ENCODE results near the gene PRDM16.

Gene PRDM16

DNA sequence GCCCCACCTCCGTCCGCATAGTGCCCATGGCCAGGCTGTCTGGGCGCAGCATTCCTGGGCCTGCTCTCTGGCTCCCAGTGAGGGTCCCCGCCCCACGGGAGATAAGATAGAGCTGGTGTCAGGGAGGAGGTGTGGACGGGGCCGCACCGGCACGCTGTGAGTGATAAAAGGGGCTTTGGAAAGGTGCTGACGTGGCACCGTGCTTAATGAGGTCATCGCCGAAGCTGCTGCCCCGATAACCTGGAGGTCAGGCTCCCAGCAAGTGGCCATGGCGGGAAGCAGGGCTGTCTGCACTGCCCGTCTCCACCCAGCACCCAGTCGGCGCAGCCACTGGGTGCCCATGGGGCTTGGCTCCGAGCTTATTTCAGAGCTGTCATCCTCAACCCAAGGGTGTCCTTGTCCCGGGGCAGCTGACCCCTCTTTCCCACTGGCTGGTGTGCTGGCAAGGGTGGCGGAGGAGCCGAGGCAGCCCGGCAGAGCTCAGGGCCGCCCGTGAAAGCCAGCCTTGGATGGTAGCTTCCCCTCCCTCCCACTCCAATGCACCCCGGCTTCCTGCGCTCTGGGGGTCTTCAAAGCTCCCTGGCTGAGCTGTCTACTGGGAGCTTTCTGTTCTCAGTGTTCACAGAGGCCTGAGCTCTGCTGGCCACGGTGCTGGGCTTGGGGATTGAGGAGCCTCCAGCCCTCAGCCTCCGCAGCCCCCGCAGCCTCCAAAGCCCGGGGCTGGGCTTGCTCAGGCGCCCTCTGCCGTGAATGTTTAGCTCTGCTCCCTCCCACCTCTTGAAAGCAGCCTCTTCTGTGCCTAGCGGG is 280.4 kb downstream of the PRDM16 start:
- DNase-seq, result no peak

DNA sequence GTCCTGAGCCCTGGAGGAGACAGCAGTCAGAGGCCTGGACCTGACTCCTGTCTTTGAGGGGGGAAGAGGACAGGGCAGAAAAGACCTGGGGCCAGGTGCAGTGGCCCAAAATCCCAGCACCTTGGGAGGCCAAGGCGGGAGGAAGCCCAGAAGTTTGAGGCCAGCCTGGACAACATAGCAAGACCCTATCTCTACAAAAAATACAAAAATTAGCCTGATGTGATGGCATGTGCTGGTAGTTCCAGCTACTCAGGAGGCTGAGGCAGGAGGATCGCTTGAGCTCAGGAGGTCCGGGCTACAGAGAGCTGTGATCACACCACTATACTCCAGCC is 280.9 kb downstream of the PRDM16 start:
- no peak for DNase-seq

DNA sequence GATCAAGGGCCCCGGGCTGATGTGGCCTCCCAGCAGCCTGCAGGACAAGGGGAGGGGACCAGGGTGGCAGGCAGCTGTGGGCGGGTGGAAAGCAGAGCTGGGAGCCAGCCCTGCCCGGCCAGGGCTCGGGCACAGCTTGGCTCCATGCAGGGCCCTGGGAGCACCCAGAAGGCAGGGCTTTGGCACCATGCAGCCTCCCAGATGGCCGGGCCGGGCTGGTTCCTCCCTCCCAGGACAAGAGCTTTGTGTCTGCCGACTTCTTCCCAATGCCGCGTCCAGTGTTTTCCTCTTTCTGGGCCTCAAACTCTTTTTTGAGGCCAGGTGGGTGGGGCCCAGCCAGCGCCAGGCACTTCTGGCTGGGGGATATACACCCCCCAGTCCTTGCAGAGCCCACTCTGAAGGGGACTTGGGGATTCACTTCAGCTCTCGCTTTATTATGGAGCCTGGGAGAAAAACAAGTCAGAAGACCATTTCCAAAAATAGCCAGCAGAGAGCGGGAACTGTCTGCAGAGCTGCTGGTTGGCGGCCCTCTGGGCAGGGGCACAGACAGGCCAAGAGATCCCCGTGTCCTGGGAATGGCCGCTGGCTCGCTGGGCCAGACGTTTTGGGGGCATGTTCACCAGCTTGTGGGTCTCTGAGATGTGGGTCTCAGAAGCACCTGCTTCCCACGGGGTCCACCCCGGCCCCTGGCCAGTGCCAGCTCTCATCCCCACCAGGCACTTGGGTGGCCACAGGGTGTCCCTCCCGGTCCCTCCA is 281.7 kb downstream of the PRDM16 start:
- no peak for DNase-seq

DNA sequence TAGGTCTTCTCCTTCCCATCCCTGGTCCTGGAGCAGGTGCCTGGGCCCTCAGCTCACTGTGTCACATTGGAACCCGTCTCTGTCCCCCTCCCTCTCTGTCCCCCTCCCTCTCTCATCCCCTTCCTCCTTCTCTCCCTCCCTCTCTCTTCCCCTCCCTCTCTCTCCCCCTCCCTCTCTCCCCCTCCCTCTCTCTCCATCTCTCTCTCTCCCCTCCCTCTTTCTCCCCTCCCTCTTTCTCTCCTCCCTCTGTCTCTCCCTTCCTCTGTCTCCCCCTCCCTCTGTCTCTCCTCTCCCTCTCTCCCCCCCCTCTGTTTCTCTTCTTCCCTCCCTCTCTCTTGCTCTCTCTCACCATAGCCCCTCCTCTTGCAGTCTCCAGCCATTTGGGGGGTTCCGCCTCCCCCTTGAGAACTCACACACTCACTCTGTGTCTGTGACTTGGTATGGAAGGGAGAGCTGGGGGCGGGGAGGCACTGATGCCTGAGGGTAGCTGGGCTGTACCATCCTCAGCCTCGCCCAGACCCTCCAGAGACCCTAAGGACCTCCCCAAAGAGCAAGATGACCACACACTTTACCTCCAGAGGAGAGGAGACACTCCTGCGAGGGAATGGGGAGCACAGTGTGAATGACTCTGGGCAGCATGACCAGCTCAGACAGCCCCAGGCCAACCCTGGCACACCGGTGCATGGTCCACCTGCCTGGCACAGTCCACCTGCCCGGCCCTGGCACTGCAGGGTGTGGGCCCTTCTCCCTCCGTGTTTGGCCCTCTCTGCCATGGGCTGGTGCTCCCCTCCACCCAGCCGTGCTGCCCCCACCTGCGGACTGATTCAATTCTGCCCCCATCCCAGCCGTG is 282.7 kb downstream of the PRDM16 start:
- DNase-seq, result no peak

DNA sequence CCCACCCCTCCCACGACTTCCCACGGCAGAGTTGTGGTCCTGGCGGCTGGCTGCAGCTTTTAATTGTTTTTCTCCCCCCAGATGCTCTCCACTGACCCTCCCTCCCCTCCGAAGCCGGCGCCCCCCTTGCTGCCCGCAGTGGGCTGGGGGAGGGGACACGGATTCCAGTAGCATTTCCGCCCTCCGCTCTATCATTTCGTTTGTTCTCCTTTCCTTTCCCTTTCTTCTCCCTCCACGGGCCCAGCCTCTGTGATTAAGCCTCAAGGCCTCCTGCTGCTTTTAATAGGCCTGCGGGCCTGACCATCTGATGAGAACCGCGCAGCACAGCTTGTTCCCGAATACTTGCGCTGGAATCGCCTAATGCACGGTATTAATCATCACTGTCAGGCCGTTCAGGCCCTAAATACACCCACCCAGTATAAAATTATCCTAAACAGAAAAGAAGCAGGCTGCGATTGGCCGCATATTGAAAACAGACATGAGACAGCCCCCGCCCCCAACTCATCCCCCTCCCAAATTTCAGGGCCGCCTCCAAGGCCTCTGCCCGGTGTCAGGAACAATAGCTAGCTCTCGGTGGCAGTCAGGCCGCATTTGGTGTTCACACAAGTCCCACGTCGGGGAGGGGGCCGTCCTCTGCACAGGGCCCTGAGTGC is 283.4 kb downstream of the PRDM16 start:
- no peak for DNase-seq

DNA sequence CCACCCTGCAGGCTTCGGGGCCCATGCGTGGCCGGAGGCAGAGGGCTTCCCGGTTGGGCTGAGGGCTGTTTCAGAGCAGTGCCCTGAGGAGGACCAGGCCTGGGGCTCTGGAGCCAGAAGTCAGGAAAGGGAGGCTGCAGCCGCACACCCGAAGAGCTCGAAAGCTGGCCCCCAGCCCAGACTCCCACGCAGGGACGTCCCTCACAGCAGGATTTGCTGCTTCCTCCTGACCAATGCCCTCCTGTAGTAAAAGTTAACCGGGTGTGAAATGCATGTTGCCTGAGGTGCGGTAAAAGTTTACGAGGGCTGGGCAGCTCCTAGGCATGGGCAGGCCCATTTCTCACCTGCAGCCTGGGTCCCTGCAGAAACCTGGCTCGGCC is 283.9 kb downstream of the PRDM16 start:
- no peak for DNase-seq

DNA sequence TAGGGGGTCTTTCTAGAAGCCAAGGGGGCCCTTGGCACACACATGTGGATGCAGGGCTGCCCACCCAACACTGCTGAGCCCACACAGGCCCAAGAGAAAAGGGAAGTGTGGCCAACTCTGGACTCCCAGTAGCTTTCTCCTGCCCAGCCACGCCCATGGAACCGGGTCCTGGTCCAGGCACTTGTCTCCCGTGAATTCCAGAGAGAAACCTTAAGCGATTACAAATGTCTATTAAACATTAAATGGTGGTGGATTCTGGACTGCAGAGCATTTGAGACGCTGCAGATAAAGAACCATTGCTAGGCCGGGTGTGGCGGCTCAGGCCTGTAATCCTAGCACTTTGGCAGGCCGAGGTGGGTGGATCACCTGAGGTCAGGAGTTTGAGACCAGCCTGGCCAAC is 284.9 kb downstream of the PRDM16 start:
- DNase-seq, result no peak

DNA sequence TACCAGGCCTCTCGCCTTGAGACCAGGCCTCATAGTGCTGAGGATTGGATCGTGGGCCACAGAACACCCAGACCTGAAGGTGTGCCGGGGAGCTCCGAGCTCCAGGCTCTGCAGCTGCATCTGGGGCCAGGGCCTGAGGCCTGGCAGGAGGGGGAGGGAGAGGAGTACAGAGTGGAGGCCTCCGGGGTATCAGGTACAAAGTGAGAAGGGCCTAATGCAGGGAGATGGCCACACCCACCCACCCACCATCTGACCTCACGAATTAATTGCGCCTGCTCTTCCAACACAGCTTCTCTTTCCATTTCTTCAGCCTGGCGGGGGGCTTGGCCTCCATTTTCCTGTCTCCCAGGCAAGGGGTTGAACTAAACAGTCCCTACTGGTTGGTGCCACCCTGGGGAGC is 286.1 kb downstream of the PRDM16 start:
- DNase-seq, result no peak

DNA sequence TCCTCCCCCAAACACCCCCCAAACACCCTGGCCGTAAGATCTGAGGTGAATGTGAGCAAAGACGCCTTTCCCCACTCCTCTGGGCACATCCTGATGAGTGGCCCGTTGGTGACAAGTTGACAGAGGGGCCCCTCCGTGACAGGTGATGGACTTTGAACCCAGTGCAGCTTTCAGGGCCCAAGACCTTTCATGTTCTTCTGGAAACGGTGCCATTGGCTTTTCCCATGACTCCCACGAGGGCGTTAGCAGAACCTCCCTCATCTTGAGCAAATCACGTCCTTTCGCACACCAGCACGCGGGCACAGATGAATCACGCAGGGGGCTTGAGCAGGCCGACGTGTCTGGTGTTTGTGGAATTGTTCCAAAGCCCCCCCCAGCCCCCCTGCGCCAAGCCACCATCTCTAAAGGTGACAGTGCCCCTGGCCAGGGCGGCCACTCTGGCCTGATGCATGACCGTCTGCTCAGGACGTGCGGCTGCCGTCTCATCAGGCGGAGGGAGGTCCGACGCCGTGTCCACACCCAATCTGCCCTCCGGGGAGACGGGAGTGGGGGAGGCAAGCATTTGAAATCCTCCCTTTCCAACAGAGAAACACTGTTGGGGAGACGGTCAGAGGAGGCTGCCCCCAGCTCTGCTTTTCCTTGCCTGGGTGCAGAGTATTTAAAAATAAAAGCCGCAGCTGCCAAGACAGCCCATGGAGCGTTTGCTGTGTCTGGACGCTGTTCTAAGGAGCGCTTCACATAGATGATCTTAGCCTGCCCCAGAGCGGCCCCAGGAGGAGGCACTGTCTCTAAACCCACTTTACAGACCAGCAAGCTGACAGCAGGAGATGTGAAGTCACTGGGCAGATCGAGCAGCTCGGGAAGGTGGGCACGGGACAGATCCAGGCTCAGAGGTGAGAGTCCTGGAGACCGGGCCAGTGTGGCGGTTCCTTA is 287.2 kb downstream of the PRDM16 start:
- no peak for DNase-seq

DNA sequence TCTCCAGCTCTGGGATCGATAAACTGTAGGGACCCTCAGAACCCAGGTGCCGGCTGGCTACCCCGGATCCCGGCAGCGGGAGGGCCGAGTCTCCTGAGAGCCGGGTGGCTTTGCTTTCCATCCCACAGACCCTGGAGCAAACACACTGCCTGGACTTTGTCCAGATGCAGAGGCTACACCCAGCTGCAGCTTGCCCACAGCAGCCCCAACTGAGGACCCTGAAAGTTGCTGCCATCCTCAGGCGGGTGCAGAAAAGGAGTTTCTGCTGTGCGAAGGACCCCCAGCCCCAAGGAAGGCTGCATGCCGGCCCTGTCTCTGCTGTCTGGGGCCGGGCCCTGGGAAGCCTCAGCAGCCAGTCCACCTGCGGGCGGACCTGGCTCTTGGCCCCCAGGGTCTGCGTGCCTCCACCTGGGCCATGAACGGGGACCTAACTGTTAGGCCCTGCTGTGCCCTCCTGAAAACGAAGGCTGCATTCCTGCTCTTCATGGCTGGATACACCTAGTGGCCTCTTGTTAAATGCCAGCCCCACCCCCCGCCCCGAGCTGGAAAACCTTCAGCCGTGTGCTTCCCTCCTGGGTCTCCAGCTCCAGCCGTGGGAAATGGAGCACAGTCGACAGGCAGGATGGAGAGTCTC is 287.9 kb downstream of the PRDM16 start:
- no peak for DNase-seq

DNA sequence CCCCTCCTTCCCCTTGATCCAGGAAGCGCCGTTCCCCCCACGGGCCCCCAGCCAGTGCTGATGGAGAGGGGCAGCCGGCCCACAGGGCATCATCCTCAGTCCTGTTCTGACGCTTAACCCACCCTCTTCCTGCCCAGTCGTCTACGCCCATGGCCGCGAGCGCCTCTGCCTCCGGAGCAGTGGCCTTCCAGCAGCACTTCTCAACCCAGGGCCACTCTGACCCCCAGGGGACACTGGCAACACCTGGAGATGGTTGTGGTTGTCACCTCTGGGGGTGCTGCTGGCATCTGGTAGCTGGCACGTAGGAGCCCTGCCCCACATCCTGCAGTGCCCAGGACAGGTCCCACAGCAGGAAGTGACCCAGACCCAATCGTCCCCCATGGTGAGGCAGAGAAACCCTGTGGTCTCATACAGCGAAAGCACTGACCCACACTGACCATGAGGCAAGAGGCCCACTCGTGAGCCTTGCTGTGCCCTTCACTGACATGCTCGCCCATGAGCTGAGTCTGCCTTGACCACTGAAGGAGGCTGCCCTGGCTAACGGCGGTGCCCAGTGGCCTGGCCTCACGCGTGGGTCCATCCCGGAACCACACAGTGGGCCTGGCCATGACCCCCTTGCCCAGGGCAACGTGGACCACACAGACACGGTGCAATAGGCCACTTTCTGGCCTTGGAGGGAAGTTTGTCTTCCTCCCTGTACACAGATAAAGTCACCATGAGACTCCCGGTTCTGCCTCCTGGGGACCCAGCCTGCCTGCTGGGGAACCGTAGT is 288.7 kb downstream of the PRDM16 start:
- no peak for DNase-seq

DNA sequence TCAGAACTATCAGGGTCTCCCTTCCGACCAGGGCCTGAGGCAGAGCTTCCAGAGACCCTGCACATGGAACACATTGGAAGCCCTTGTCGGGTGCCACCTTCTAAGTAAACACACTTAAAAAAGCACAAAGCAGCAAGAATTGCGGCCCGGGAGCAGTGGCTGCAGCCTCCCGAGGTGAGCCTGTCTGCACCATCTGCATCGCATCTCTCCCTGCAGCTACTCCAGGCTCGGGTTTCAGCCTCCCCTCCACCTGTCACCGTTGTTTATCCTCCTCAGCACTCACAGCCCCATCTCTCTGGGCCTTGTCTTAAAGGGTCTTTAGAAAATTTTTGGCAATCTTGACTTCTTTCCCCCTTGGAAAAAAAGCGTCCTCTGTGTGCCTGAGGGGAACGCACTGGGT is 290.3 kb downstream of the PRDM16 start:
- DNase-seq, result no peak

DNA sequence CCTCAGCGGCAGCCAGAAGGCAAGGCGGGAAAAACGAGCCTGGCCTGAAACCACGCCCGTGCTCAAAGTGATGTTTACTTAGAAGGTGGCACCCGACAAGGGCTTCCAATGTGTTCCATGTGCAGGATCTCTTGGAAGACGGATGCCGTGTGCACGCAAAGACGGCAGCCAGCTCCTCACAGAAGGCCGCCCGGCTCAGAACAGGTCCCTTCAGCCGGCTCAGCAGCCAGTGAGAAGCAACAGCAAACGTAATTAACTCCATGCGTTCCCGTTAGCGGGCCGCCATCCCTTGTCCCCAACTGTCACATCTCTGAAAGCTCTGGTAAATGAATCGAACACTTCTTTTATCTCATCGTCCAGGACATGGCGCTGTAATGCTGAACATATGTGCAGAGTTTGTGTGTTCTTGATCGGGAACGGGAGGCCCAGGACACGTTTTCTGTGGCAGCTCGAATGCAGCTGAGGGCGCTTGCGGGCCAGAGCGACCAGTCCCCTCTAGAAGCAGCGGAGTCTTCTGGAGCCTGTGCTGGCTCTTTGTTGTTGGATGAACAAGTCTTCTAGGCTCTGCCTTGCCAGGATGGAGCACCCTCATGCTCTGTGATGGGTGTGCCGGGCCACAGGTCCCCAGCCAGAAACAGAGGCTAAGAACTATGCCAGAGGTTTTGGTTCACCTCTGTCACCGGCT is 290.9 kb downstream of the PRDM16 start:
- no peak for DNase-seq

DNA sequence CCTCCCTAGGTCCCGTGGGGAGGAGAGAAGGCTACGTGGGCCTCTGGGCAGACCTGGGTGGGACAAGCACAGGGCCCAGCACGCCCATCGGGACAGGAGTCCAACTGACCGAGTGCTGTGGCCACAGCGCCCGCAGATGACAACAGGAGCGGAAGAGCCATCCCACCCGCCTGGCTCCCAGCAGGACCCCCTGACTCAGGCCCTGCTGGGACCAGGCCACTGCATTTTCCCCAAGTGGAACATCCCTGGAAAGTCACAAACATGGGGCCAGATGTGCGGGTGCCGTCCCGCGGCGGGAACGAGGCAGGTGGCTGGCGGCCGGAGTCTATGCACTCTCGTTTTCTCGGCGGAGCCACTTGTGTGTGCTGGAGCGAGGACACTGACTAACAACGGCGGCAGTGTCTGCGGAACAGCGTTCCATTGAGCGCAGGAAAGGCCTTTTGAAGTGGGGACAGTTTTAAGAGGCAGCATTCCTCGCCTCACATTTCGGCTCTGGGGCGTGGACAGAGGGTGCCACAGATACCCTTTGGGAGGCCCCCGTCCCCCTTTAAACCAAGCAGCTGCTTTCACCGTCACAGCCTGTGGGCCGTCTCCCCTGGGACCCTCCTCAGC is 291.7 kb downstream of the PRDM16 start:
- no peak for DNase-seq

DNA sequence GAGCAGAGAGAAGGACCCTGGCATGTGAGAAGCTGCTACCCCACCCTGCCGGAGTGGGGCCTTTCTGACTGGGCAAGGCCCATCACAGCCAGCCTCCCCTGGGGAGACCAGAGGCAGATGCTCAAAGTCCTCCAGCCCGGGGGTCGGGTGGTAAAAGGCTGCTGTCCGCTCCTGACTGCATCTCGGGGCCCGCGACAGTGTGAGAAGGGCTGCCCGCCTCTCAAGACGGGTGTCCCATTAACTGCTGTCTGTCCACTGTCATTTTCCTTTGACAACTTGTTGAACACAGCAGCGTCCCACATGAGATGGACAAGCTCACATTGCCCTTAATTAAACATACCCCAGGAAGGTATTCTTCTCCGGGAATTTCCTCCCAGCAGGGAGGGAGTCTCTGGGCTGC is 294.0 kb downstream of the PRDM16 start:
- no peak for DNase-seq

DNA sequence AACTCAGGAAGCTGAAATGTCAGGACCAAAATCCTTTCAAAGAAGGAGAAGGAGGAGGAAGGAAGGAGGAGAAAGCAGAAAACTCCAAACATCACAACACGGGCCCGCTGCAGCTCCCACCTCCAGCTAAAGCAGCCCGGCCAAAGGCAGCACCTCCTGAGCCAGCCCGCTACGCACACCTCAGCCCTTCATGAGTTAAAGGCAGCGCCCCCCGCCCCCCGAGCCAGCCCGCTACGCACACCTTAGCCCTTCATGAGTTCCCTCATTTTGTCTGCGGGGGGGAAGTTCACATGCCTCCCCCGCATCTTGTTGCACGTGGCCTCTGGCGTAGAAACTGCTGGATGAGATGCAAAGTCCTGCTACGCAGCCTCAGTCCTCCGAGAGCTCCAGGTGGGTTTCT is 294.8 kb downstream of the PRDM16 start:
- no peak for DNase-seq

DNA sequence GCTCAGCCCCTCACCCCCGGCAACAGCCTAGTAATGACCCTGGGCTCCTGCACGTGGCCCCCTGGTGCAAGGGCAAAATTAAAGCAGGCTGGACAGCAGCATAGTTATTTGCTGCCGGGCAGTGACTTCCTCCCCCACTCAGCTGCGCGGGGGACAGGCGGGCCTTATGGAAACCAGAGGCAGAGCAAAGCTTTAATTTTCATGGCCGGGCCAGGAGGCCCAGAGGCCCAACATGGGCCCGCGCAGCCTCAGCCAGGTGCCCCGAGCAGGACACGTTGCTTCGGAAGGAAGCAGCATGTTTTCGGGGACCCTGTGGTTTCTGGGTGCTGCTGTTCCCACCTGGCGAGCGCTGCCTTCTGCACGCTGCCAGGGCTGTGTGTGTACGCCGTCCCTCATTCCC is 295.5 kb downstream of the PRDM16 start:
- no peak for DNase-seq

DNA sequence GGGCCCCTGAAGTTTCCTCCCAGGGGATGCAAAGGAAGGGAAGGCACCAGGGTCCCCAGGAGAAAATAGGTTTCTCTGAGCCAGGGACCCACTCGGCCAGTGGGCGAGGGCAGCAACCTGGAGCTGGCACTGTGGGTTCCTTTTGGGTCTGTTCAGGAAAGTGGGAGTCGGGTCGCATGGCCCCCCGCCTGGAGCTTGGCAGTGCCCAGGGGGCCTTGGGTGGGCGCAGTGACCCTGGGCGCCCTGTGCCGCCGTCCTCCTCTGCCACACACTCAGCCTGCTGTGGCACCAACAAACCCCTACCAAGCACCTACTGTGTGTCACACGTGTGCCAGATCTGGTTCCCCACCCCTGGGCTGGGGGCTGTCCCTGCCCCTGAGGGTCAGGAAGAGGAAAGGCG is 296.0 kb downstream of the PRDM16 start:
- DNase-seq, result no peak

DNA sequence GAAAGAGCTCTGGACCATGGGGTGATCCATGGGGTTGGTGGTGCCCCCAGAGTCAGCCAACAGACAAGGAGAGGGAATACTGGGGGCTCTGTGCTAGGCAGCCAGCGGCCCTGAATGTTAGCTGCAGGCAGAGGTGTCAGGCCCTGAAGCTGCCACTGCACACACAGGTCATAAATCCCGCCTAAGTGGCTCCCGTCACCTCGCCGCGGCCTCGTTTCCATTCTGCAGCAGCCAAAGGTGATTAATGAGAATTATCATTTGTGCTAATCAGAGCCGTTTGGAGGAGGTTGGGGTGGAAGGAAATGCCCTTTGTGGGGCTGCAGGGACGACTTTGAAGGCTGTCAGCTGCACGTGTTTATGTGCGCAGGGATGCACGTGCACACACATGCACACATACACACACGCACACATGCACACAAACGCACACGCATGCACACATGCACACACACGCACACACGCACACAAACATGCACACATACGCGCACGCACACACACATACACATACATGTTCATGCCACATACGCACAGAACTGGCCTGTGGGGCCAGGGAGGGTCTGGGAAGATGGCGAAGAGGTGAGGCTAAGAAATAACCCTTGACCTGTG is 296.6 kb downstream of the PRDM16 start:
- DNase-seq, result no peak

All from NCI-H1436 treated with DMSO at 0.1 percent for 48 hours (cell line).